HG03103 (cell line): ENCODE data around the gene GRIA3.

Experiments
- ATAC-seq: cut with Tn5 transposase; IDR thresholded peaks from one replicate; pipeline ENCODE4 v1.9.1; 2021; ENCODE audit warnings: low read depth; ENCODE audit not compliant: unreplicated experiment

The GRIA3 gene

DNA sequence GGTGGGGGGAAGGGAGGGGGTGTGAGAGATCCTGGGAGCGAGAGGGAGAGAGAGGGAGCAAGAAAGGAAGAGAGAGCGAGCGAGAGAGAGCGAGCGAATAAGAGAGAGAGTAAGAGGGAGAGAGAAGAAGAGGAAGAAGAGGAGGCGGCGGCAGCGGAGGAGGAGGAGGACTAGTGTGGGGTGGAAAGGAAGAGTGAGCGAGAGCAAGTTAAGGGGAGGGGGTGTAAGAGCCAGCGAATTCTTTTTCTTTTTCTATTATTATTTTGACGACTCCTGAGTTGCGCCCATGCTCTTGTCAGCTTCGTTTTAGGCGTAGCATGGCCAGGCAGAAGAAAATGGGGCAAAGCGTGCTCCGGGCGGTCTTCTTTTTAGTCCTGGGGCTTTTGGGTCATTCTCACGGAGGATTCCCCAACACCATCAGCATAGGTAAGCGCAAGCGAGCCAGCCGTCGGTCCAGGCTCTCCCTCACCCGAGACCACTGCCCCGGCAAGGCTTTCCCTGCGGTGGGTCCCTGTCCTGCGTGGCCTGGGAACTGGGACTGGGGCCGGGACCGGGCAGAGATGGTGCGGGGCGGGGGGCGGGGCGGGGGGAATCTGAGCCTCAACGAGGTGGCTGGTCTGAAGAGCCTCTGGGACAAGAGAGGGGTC, at the start of gene GRIA3:
GRIA3 (plus strand) TSS at position 60 of the 647 bp plus-strand sequence; CDS start at position 318, 258 bp downstream.
- no peak for ATAC-seq

DNA sequence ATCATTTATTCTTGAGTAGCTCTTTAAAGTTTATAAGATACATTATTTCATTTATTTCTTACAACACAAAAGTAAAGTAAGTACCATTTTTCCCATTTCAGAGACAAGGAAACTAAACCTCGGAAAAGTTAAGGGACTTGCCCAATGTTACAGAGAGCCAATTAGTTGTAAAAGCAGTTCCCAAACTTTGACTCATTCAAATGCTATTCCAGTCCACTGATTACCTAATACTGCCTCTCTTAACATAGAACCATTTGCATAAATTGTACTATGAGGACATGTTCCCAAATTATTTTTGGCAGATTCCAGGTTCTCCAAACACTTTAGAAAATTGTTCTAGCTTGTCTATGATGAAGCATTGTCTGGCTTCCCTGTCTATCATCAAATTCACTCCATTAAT, 45.6 kb upstream of the GRIA3 start:
- no peak for ATAC-seq

DNA sequence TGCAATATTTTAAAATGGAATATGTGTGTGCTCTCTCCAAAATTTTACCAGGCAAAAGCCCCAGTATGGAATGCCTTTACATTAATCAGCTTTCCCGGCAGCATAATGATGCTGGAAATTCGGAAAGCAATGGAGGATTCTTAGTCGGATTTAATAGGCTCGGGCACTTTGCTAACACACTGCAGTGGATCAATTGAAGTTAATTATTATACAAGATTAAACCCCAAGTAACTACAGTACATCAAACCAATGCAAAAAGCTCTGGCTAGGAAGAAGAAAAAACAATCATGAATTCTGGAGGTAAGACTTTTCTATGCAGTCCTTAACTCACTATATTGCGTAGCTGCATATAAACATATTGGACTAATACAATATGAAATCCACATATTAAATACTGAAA, 43.6 kb upstream of the GRIA3 start:
- no peak for ATAC-seq

DNA sequence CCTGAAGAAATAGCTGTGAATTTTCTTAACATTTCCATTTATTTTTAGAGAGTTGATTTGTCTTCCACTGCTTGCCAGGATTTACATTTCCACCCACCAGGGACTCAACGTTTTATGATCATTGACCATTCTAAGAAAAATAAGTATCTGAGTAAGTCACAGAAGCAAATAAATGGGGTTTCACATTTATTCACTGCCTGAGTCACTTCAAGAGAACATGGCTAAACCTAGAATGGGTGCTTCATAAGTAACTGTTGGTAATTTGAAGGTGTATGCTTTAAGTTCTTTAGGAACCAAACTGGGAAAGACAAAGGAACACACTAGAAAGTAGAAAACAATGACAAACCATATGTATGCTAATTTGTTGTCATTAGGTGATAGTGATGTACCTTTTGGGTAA, 43.2 kb upstream of the GRIA3 start:
- no peak for ATAC-seq

DNA sequence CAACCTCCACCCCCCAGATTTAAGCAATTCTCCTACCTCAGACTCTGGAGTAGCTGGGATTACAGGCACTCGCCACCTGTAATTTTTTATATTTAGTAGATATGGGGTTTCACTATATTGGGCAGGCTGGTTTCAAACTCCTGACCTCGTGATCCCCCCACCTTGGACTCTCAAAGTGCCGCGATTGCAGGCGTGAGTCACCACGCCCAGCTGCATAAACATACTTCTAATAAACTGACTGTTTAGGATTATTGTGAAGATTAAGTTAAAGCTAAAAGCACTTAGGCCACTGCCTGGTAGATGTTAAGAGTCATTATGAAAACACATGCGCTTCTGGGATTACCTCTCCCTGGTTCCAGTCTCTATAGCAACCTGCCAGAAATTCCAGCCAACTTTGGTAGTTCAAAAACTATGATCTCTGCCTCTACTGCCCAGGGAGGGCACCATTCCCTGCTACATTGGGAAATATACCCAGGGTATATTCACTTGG, 30.2 kb upstream of the GRIA3 start:
- no peak for ATAC-seq

DNA sequence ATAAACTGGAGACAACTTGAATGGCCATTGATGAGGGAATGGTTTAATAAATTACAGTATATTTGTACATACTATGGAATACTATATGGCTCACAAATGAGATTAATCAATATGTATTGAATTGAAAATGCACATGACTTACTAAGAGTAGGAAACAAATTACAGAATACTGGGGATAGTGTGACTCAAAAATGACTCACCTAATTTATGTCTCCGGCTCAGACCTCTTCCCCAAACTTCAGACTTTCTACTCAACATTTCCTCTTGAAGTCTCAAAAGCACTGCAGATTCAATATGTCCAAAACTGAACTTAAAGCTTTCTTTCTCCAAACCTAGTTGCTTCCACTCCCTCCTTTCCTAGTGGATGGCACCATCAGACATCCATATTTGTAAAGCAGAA, 28.8 kb upstream of the GRIA3 start:
- ATAC-seq, result no peak

DNA sequence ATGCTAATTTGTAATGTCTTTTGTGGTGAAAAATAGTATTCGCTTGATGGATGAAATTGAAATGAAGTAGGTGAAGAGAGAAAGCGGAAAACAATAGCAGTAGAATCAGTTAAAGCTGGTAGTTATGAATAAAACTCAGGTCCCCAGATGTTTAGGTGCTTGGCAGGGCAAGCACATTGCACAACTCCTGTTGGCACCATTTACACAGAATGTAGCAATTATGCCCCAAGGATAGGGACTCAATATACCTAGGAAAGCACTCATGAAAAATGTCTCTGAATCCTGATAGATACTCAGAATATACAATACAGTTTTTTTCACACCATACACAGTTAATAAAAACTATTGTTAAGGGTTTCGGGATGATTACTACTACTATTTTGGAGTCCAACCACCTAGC, 26.5 kb upstream of the GRIA3 start:
- ATAC-seq, result no peak

DNA sequence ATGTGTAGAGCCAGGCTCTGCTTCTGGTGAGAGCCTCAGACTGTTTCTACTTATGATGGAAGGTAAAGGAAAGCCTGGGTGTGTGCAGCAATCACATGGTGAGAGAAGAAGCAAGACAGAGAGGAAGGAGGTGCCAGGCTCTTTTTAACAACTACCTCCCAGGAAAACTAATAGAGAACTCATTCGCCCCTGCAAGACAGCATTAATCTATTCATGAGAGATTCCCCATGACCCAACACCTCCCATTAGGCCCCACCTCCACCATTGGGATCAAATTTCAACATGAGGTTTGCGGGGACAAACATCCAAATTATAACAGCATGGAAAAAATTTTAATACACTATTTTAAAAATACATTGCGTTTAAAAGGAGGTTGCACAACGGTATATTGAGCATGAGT, 24.7 kb upstream of the GRIA3 start:
- ATAC-seq, result no peak

DNA sequence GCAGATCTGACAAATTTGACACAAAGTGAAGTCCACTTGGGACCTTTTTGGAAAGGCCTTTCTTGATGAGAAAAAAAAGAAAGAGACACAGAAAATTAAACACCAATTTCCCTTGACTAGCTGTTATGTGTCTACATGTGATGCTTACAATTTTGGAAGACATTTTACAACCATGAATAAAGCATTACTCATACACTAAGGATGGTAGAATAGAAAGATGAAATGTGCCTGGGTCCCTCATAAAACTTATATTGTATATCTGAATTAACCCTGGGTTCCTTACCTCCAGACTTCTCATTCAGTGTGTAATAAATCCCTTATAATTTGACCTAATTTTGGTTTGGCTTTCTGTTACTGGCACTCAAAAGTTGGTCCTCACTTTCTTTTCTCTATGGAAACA, 16.5 kb upstream of the GRIA3 start:
- ATAC-seq, result no peak

DNA sequence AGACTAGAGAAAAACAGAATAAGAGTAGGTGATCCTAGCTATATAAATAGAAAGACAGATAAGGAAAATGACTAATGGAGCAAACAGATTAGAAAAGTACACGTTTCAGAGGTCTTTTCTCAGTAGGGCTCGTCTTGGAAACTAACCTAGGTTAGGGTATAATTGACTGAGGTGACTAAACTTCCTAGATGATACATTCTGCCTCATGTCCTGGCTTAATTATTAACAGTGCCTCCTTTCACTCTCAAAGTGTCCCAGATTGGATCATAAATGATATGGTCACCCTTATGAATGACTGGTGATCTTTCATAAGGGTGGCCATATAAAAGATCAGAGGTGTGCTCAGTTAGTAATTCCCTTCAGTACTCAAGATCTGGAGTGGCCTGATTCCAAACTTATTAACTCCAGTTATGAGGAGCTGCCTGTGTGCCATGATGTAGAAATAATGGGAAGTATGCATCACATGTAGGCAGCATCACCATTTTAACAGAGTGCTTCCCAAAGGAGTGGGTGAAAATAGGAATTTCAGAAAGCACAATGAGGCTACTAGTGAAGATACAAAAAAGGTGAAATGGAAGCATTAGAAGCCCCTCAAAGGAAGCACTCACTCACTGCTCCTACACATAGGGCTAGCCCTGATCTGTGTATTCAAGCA, 14.7 kb upstream of the GRIA3 start:
- ATAC-seq, result no peak

DNA sequence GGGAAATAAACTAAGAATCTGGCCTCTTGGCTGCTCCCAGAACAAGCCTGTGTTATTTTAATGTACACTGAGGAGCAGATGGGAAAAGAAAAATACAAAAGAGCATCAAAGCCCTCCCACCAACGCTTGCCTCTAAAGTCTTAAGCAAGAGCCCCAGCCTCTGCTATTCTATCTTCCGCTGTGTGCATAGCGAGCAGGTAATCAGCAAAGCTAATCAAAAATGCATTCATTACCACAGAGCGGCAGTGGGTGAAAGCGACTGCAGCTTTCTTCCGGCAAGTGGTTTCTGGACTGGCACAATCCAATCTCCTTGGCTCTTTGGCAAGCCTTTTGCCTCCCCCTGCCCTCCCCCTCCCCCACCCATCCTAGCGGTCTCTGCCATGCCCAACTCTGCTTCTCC, 13.5 kb upstream of the GRIA3 start:
- no peak for ATAC-seq

DNA sequence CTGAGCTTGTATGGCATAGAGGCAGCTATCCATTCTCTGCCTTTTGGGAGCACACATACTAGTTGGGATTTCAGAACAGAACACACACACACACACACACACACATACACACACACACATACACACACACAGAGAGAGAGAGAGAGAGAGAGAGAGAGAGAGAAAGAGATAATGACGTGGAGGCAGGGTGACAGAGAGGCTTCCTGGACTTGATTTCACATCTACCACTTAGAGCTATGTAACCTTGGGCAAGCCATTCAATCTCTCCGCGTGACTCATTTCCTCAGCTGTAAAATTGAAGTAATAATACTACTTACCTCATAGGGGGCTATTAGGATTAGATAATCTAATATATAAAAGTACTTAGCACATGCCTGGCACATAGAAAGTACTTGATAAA, 12.3 kb upstream of the GRIA3 start:
- no peak for ATAC-seq

DNA sequence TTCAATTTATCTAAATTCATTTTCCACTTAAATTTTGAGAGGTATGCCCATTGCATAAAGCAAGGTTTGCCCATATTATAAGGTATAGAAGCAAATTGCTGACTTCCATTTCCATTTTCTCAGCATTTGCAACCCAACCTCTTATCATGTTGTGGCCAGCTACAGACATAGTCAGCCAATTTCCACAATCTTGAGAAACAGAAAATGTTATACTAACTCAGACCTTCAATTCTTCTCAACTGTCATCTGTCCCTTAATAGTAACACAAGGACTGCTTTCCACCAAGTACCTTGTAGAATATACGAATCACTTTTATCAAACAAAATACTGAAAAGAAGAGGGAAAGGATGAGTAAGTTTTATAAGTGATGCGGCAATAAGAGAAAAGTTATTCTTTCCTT, 11.2 kb upstream of the GRIA3 start:
- no peak for ATAC-seq

DNA sequence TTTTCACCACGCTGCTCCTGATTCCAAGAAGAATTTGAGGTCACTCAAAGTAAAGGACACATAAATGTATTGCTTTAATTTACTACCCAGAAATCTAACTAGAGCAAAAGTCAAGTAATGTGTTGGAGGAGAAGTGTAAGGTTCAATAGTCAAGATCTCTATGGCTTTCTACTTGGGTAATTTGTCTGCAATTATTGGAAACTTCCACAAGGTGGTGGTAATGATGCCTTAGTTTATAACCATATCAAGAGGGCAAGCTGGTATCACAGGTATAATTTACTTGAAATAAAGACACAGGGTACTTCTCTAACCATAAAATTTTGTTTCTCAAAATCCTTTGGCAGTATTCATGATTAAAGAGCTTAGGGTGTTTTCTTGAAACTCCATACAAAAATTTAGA, 10.2 kb upstream of the GRIA3 start:
- ATAC-seq, result no peak

DNA sequence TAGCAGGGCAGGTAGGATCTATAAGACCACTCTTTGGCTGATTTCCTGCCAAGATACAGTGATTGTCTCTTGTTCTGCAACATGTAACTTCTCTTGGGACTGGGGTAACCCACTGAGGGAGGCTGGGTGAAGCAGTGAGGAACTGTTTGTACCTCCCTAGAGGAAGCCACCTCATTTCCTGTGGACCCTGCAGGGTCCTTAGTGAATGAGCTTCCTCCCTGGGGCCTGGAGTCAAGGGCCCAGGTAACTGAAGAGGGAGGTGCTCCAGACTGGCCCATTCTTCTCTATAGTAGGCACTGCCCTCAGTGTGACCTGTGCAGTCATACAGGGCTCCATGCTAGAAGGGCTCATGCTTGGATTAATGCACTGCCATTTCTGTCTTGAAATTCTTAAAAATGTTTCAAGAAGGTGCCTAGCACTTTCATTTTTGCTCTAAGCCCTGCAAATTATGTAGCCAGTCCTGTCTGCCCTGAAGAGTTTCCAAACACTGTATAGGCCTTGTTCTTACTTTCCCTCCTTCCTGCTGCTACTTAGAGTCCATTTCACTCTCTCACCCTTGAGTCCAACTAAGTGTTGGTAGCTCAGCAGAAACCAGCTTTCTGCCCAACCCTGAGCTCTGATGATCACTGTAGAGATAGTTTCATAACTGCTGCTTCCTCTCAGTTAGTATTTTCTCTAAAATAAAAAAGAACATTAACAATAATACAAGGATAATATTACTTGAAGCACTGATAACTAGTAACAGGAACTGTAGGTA, 8.5 kb upstream of the GRIA3 start:
- ATAC-seq, result no peak

DNA sequence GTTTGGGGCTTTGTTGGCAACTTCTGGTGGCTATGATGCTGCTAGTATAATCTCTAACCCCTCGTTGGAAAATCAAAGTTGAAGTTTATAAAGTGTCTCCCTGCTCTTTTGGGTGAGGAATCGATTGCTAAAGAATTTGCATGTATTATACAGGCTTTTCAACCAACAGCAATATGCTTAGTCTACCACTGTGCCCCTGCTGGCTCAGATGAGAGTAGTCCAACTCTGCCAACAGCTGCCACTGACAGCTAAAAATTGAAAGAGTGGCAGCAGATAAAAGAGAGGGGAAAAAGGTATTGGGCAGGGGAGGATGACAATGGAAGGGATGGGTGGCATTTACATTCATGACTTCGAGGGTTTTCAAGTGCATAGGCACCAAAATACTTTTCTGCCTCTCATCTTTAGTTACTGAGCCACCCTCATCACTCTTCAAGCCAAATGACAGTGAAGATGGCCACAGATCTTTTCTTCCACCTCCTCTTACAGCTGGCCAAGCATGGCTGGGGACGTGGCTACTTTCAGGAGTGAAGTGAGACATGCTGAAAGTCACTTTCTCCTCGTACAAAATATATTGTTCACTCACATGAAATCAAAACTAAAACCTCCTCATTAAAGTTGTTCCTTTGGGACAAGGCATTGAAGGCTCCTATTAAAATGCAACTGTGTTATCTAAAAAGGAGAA, 2.7 kb upstream of the GRIA3 start:
- ATAC-seq, result no peak

DNA sequence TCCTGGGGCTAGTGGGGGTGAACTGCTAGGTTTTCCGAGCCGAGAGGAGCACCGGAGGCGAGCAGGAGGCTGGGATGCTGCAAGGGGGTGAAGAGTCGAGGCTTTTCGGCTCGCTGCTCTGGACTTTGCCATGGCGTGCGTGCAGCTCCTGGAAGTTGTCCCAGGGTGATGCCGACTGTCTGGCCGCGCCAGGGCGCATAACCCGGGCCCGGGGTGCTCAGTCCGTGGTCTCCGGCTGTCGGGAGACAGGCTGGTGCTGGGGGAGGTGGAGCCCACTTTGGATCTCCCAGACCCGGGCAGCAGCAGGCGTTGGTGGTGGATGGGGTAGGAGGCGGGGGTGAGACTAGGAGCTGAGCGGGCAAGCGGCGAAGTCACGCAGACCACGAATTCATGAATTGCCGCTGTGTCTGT, 793 bp downstream of the GRIA3 start:
- no peak for ATAC-seq

DNA sequence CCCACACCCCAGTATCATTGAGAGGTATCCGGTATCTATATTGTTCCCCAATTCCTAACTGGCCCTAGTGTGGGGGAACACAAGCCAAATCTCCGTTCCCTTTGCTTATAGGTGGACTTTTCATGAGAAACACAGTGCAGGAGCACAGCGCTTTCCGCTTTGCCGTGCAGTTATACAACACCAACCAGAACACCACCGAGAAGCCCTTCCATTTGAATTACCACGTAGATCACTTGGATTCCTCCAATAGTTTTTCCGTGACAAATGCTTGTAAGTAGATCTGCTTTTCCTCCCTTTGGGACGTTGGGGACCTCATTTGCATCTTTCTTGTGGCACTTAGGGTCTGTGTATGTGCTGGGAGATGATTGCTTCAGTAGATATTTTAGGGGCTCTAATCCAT, 1.6 kb downstream of the GRIA3 start:
- ATAC-seq, result no peak

DNA sequence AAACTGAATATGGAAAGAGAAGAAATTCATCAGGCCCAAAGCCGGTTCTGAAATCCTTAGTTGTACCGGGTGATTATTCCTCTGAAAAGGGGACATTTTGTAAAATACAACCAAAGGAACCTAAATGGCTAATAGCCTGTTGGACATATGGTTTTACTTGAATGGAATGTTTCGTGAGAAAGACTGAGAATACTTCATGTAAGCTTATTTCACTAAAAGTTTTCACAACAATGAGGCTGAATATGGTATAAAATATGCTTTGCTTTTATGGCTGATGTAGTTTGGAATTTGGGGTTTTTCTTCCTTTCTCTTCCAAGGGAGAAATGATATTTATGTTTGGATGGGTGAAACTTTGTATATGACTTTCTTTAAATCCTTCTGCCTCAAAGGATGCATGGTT, 2.7 kb downstream of the GRIA3 start:
- no peak for ATAC-seq

DNA sequence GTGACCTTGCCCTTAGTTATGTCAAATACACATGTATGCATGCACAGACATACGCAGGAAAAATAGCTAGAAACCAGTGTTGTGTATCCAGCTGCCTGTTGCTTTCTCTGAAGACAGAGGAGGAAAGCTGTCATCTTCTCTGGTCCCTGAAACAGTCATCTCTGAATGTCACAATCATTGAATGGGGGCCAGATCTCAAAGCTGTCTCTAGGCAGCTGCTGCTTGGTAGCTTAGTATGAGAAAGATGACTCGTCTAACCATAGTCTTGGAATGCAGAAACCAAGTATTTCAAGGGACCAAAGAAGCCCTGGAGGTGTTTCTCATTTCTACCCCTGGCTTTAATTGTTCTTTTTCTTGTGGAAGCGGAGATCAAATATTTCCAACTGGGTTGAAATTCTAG, 4.0 kb downstream of the GRIA3 start:
- no peak for ATAC-seq

DNA sequence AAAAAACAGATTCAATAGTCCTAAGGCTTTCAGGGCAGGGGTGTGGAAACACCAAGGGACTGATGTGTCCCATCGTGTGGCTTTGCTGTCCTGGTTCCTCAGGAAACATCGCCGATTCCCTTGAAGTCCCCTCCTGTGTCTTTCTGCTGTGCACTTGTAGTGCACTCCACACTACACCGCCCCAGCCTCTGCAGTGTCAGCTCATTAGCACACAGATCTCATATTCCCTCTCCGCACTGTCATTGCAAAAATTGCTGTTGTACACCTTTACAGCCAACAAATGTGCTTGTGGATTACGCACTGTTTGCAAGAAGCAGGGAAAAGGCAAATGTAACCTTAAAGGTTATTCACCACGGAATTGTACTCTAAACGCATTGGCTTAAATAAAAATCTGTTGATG, 5.3 kb downstream of the GRIA3 start:
- ATAC-seq, result no peak
